ENCODE results near the gene CLIC1. TPM values are rescaled to one million over a fixed set of nuclear protein-coding genes. Genes with fewer than 3 reads are reported as not detected.

CLIC1 gene
- polyA plus RNA-seq, 1 donor (not counting 4 experiments of a cell fraction or from before 2014, with no cell fraction given) = 832 TPM

GRCh38 chr6:31781244-31782125 lies 45.2 kb upstream of the CLIC1 start:
- dilution Hi-C loops (cut with MboI; ENCODE audit: extremely low pct_ligation_motif_present, low sequenced_read_pairs) = no loop called here
- H3K9ac ChIP-seq (ENCODE audit: control insufficient read depth, extremely low read depth, insufficient read depth, low read length) = no peak overlapping the region
- H2AFZ ChIP-seq (ENCODE audit: control insufficient read depth, low read length) = no peak overlapping the region
- H3K27me3 ChIP-seq (ENCODE audit: control insufficient read depth, extremely low read depth, insufficient read depth, low read length) = no peaks in the 10 kb centered on the region
- H3K4me2 ChIP-seq (ENCODE audit: control insufficient read depth, extremely low read depth, insufficient read depth, low read depth, low read length) = no peak overlapping the region
- TF ChIP-seq CTCF (optimal IDR thresholded peaks at IDR 0.05 in 1 of 3, IDR thresholded peaks at IDR 0.05 in 1 of 3, conservative IDR thresholded peaks at IDR 0.05 in 1 of 3; ENCODE audit: extremely low read depth in 1 of 3, insufficient read depth in 2 of 3, low read length in 3 of 3) (no peak), EZH2 (IDR thresholded peaks at IDR 0.05; ENCODE audit: low read length) (no peak)
- no peaks in the 10 kb centered on the region for H4K20me1 ChIP-seq (ENCODE audit: control insufficient read depth, extremely low read depth, insufficient read depth, low read length)
- no peaks in the 10 kb centered on the region for H3K9me3 ChIP-seq (ENCODE audit: control insufficient read depth, low read depth, low read length)
- no peak overlapping the region for H3K27ac ChIP-seq (ENCODE audit: control insufficient read depth, insufficient read depth, low read length)
- DNase-seq (ENCODE audit: low read depth, low spot score) (no peak), FAIRE-seq (no peak)
- peaks cover 30 to 56% of the 10 kb centered on the region in 2 experiments for H3K36me3 ChIP-seq (ENCODE audit: control insufficient read depth in 2 of 2, extremely low read depth in 1 of 2, insufficient read depth in 2 of 2, low read length in 2 of 2)
- no peaks in the 10 kb centered on the region for H3K9me1 ChIP-seq (ENCODE audit: control insufficient read depth, extremely low read depth, insufficient read depth, low read length)
- H3K4me1 ChIP-seq (ENCODE audit: control insufficient read depth, extremely low read depth, insufficient read depth, low read length) = peaks cover 10% of the 10 kb centered on the region
- no peaks in the 10 kb centered on the region for H3K79me2 ChIP-seq (ENCODE audit: control insufficient read depth, insufficient read depth, low read length)
- no peak overlapping the region for H3K4me3 ChIP-seq (ENCODE audit: control insufficient read depth in 2 of 3, extremely low read depth in 1 of 3, insufficient read depth in 2 of 3, low read depth in 1 of 3, low read length in 3 of 3)

GRCh38 chr6:31780507-31781243 lies 44.3 kb upstream of the CLIC1 start:
- TF ChIP-seq CTCF (optimal IDR thresholded peaks at IDR 0.05 in 1 of 3, IDR thresholded peaks at IDR 0.05 in 1 of 3, conservative IDR thresholded peaks at IDR 0.05 in 1 of 3; ENCODE audit: extremely low read depth in 1 of 3, insufficient read depth in 2 of 3, low read length in 3 of 3) (no peak), EZH2 (IDR thresholded peaks at IDR 0.05; ENCODE audit: low read length) (no peak)
- no peaks in the 10 kb centered on the region for H3K9me1 ChIP-seq (ENCODE audit: control insufficient read depth, extremely low read depth, insufficient read depth, low read length)
- dilution Hi-C loops (cut with MboI; ENCODE audit: extremely low pct_ligation_motif_present, low sequenced_read_pairs) = no loop called here
- H3K9ac ChIP-seq (ENCODE audit: control insufficient read depth, extremely low read depth, insufficient read depth, low read length) = no peak overlapping the region
- H2AFZ ChIP-seq (ENCODE audit: control insufficient read depth, low read length) = no peak overlapping the region
- H3K4me2 ChIP-seq (ENCODE audit: control insufficient read depth, extremely low read depth, insufficient read depth, low read depth, low read length) = no peak overlapping the region
- peaks cover 30 to 56% of the 10 kb centered on the region in 2 experiments for H3K36me3 ChIP-seq (ENCODE audit: control insufficient read depth in 2 of 2, extremely low read depth in 1 of 2, insufficient read depth in 2 of 2, low read length in 2 of 2)
- no peaks in the 10 kb centered on the region for H4K20me1 ChIP-seq (ENCODE audit: control insufficient read depth, extremely low read depth, insufficient read depth, low read length)
- H3K27ac ChIP-seq (ENCODE audit: control insufficient read depth, insufficient read depth, low read length) = no peak overlapping the region
- no peaks in the 10 kb centered on the region for H3K27me3 ChIP-seq (ENCODE audit: control insufficient read depth, extremely low read depth, insufficient read depth, low read length)
- H3K79me2 ChIP-seq (ENCODE audit: control insufficient read depth, insufficient read depth, low read length) = no peaks in the 10 kb centered on the region
- peaks cover 18% of the 10 kb centered on the region for H3K4me1 ChIP-seq (ENCODE audit: control insufficient read depth, extremely low read depth, insufficient read depth, low read length)
- no peak for FAIRE-seq
- H3K4me3 ChIP-seq (ENCODE audit: control insufficient read depth in 2 of 3, extremely low read depth in 1 of 3, insufficient read depth in 2 of 3, low read depth in 1 of 3, low read length in 3 of 3) = no peak overlapping the region
- H3K9me3 ChIP-seq (ENCODE audit: control insufficient read depth, low read depth, low read length) = no peaks in the 10 kb centered on the region
- DNase-seq (ENCODE audit: low read depth, low spot score) = no peak

All from keratinocyte (primary cell).